PC-9 (cell line): Measurements from ENCODE around the gene ZNF57.

Experiments used
- EZH2 ChIP-seq: fragments of 200-600 bp; sonication (generic); IDR thresholded peaks from 2 replicates; pipeline ENCODE4 v1.8.0; 2017; ENCODE audit warnings: antibody characterized with exemption, low read depth
- TF ChIP-seq, protein P1 (sequence below): fragments of 200-600 bp; sonication (generic); conservative IDR thresholded peaks from 2 replicates; pipeline ENCODE4 v1.6.1; 2017; ENCODE audit warnings: mixed run types, antibody characterized with exemption, mild to moderate bottlenecking, moderate library complexity

DNA sequence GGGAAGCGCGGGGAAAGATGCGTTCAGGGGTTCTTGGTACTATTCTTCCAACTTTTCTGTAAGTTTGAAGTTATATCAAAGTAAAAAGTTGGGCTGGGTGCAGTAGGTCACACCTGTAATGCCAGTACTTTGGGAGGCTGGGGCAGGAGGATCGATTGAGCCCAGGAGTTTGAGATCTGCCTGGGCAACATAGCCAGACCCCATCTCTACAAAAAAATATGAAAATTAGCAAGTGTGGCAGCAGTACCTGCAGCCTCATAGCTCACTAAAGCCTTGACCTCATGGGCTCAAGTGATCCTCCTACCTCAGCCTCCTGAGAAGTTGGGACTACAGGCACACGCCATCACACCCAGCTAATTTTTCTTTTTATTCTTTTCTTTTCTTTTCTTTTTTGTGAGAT lies 56.4 kb downstream of the ZNF57 start:
- TF ChIP-seq, protein P1, sequence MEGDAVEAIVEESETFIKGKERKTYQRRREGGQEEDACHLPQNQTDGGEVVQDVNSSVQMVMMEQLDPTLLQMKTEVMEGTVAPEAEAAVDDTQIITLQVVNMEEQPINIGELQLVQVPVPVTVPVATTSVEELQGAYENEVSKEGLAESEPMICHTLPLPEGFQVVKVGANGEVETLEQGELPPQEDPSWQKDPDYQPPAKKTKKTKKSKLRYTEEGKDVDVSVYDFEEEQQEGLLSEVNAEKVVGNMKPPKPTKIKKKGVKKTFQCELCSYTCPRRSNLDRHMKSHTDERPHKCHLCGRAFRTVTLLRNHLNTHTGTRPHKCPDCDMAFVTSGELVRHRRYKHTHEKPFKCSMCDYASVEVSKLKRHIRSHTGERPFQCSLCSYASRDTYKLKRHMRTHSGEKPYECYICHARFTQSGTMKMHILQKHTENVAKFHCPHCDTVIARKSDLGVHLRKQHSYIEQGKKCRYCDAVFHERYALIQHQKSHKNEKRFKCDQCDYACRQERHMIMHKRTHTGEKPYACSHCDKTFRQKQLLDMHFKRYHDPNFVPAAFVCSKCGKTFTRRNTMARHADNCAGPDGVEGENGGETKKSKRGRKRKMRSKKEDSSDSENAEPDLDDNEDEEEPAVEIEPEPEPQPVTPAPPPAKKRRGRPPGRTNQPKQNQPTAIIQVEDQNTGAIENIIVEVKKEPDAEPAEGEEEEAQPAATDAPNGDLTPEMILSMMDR = no peak
- no peak for TF ChIP-seq EZH2
